ENCODE measurements around the gene AP2A2. TPM values are rescaled to one million over a fixed set of nuclear protein-coding genes. Genes with fewer than 3 reads are reported as not detected.

The AP2A2 gene
- total RNA-seq, 1 experiment from 2014 or later = 47.1 TPM

GRCh38 chr11:1034456-1035295 is 109.0 kb downstream of the AP2A2 start:
- no peaks in the 10 kb centered on the region for H3K36me3 Mint-ChIP-seq
- ChIA-PET CTCF (interaction anchor here (1.1 to 1.5 kb wide), 4 partner anchors 17 to 136 kb away, joined by 3 to 5 read pairs (median 4); no protein-coding TSS in a partner anchor), POLR2A (no interaction called here)

GRCh38 chr11:1035577-1036283 is 110.1 kb downstream of the AP2A2 start:
- TF ChIP-seq ZNF416 (CRISPR knock-in tag; IDR thresholded peaks at IDR 0.05) (no peak), TEAD1 (CRISPR knock-in tag; IDR thresholded peaks at IDR 0.05) (no peak), AFF4 (CRISPR knock-in tag; IDR thresholded peaks at IDR 0.05; ENCODE audit: borderline replicate concordance) (no peak), NR3C1 (CRISPR knock-in tag; conservative IDR thresholded peaks at IDR 0.05; ENCODE audit: low read depth) (no peak)
- ChIA-PET POLR2A (no interaction called here), CTCF (interaction anchor here (1.4 to 1.5 kb wide), 2 partner anchors 16 kb away, joined by 4 to 5 read pairs; no protein-coding TSS in a partner anchor)
- H3K4me1 Mint-ChIP-seq = no peaks in the 10 kb centered on the region
- no peaks in the 10 kb centered on the region for H3K36me3 Mint-ChIP-seq
- no peaks in the 10 kb centered on the region for H3K27me3 Mint-ChIP-seq (ENCODE audit: low read depth)
- DNase-seq (ENCODE audit: low spot score) = no peak
- no peak for ATAC-seq
- H3K9me3 Mint-ChIP-seq = peaks cover 6% of the 10 kb centered on the region
- no peak overlapping the region for H3K27ac Mint-ChIP-seq
- no peak overlapping the region for H3K4me3 Mint-ChIP-seq

More at GRCh38 chr11:1034456-1035295, 109.0 kb downstream of the AP2A2 start:
- H3K4me1 Mint-ChIP-seq = no peaks in the 10 kb centered on the region
- DNase-seq (ENCODE audit: low spot score) = no peak
- no peak overlapping the region for H3K4me3 Mint-ChIP-seq
- TF ChIP-seq NR2C2 (CRISPR knock-in tag; IDR thresholded peaks at IDR 0.05) (no peak), ERG (CRISPR knock-in tag; IDR thresholded peaks at IDR 0.05) (no peak), AR (CRISPR knock-in tag; IDR thresholded peaks at IDR 0.05) (no peak), ZNF263 (CRISPR knock-in tag; IDR thresholded peaks at IDR 0.05; ENCODE audit: low read depth) (0 out of 2 replicates have a peak, but pooled peaks have one; percentile 24), ZNF232 (CRISPR knock-in tag; IDR thresholded peaks at IDR 0.05) (no peak)
- no peaks in the 10 kb centered on the region for H3K27me3 Mint-ChIP-seq (ENCODE audit: low read depth)
- H3K9me3 Mint-ChIP-seq = peaks cover 6% of the 10 kb centered on the region
- no peak for ATAC-seq
- no peak overlapping the region for H3K27ac Mint-ChIP-seq

GRCh38 chr11:1036303-1036923 is 110.7 kb downstream of the AP2A2 start, which contains the start of gene MUC6:
Gene MUC6 (minus strand): TSS chr11:1036718. CDS start chr11:1036655, 63 bp downstream.
- ChIA-PET CTCF (interaction anchor here (1.4 kb wide), 1 partner anchor 15 kb away, joined by 4 read pairs; no protein-coding TSS in a partner anchor), POLR2A (no interaction called here)
- Mint-ChIP-seq H3K27me3 (ENCODE audit: low read depth) (no peaks in the 10 kb centered on the region), H3K36me3 (no peaks in the 10 kb centered on the region), H3K4me3 (no peak within 1 kb of the TSS), H3K4me1 (no peaks in the 10 kb centered on the region), H3K9me3 (peaks cover 6% of the 10 kb centered on the region), H3K27ac (no peak within 1 kb of the TSS)
- peak; percentile 15; the same call in 1 of the 2 replicates for ATAC-seq
- DNase-seq (ENCODE audit: low spot score) = no peak
- TF ChIP-seq ZNF317 (CRISPR knock-in tag; IDR thresholded peaks at IDR 0.05; ENCODE audit: borderline replicate concordance, low read depth) (no peak), IRF2 (CRISPR knock-in tag; IDR thresholded peaks at IDR 0.05; ENCODE audit: borderline replicate concordance, low read depth) (no peak), PRDM15 (CRISPR knock-in tag; IDR thresholded peaks at IDR 0.05) (no peak)

Measured in WTC11 (cell line).